GM21360 (cell line): ENCODE measurements around the gene MAGEF1.

Experiments used
- ATAC-seq: cut with Tn5 transposase; IDR thresholded peaks from one replicate; pipeline ENCODE4 v1.9.1; 2021; ENCODE audit warnings: mild to moderate bottlenecking, moderate library complexity; ENCODE audit not compliant: unreplicated experiment

The MAGEF1 gene

GRCh38 chr3:184690192-184690883, 21.5 kb downstream of the MAGEF1 start:
- no peak for ATAC-seq

DNA sequence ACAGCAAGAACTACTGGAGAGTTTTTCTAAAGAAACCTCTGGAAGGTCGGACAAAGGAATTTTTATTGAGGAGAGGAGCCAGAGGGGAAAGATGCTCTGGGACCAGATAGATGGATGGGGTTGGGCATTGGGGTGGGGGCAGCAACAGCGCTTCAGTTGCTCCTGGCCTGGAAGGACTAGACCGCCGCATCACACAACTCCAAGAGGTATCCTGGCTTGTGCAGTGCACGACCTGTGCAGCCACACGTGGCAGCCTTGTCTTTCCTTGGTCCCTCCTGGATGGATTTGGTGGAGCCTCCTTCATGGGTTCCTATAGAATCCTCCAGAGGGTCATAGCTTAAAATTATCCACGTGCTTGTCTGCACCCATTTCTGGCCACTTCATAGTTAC, 23.0 kb downstream of the MAGEF1 start:
- ATAC-seq: no peak

DNA sequence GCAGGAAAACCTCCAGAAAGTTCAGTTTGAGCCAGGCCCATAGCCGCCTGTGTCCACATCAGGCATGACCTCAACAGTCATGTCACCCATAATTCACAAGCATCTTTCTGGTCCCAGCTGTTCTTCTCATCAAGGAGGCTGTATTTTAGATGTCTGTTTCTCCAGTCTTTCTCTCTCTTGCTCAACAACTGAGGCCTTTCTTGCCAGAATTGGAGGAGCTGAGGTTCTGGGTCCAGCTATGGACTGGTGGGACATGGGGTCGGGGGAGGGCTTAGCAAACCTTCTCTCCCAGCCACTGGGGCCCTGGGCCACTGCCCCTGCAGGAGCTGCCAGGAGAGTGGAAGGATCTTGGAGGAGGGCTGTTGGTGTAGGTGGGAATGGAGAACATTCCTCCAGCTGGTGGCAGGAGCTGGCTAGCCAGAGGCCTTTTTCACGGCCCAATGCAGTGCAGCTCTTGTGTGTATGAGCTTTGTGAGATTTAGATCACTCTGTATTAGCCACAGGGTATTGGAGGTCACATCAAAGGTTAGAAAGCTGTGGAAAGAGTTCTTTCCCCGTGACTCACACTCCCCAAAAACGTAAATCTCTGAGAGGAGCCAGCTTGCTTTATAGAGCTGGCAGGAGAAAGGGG, 23.5 kb downstream of the MAGEF1 start:
- ATAC-seq: no peak

- ATAC-seq: no peak
Observed at GRCh38 chr3:184687363-184688015, 24.4 kb downstream of the MAGEF1 start.

DNA sequence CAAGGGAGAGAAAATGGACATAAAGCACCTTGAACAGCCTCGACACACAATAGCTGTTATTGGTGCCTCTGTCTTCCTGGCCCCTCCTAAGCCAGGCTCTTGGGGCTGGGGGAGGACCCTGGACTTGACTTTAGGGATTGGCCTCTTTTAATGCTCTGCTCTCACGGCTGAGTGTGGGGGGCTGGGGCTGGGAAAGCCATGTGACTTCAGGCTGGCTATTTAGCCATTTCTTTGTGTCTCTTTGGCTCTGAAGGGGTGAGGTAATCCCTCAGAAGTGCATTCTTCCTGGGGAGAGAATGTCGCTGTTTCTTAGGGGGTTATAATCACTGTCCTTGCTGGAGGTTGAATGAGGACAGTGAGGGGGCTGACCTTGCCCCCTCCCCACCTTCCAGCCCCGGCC, 26.2 kb downstream of the MAGEF1 start:
- no peak for ATAC-seq

DNA sequence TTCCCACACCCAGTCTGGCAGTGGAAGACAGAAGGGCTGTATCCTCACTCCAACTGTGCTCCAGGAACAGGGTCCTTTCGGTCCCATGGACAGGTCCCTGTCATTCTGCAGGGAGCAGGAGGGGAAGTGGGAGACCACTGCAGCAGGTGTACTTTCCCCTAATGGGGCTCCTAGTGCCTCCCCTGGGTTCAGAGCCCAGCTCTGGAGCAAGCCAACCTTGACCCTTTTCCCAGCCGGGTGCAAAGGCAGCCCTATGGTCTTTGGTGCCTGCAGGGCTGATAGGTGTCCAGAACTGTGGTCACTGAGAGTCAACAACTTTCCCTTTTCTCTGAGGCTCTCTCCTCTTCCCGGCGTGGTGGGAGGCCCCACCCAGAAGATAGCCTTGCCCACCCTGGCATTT, 26.8 kb downstream of the MAGEF1 start:
- no peak for ATAC-seq

DNA sequence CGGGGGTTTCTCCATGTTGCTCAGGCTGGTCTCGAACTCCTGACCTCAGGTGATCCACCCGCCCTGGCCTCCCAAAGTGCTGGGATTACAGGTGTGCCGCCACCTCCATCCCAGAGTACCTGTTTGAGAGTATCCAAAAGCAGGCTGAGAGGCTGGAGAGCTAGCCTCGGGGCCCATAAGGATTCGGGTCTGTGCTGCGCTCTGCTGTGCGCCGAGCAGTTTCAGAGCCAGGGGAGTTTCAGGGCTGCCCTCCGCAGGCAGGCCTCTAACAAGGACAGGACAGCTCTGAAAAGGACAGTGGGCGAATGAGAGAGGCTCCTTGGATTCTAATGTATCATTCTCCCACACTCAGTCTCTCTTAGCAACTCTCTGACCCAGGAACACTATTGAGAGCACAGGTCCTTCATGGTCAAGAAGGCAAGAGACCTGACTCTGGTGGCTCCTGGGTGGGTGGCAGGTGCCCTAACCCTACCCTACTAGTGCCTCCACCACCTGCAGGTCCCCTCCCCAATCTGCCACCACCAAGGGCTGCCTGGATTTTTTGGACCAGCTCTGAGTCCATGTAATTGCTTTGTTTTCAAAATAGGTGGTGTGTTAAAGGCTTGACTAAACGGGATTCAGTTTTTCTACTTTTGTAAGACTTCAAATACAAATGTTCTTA, 27.8 kb downstream of the MAGEF1 start:
- ATAC-seq: no peak

DNA sequence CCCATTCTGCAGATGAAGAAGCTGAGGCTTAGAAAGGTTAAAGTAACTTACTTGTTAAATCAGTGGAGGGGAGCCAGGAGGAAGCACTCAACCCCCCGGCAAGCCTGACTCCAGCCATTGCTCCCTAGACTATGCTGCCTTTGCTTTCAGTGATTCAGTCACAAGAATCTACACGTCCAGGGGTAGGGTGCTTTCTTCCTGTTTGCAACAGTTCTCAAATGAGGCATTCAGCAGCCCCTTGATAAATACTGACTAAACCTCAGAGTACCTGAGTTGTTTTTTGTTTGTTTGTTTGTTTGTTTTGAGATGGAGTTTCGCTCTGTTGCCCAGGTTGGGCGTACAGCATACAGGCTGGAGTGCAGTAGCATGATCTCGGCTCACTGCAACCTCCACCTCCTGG, 28.6 kb downstream of the MAGEF1 start:
- ATAC-seq: no peak

- no peak for ATAC-seq
Observed at GRCh38 chr3:184682671-184683070, 29.2 kb downstream of the MAGEF1 start.

DNA sequence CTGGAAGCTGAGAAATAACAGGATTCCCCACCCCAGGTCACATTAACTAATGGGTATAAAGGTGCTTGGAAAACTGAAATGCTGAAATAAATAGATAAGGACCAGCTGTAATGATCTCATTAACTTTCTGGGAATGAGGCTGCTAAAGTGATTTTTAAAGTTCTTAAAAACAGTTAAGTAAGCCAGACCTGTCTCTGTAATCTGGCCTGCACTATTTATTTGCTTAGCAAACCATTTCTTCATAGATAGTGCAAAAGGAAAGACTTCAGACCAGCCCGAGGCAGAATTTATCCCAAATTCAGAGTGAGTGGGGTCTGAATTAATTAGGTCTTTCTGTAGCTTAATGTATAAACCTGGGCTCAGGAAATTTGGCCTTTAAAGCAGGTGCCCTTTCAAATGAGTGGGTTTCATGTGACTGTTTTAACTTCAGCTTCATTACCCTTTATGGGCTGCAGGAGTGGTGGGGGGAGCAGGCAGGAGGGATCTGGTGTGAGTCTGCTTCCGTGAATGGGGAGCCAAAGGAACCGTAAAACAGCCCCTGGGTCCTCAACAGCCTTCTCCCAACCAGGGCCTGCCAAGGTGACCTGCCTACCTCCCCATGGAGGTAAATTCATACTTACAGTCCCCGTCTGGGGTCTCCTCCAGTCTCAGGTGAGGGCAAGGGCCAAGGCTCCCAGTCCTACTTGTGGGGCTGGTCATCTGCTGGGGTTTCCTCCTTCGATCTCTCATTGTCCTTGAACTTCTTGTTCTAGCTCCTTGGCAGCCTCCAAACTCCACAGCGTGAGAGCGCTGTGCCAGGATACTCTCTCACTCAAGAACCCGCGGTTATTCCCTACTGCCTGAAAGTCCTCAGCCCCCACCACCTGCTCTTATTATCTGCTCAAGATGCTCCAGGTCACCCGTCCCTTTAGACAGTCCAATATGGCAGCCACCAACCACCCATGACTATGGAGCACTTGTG, 31.2 kb downstream of the MAGEF1 start:
- no peak for ATAC-seq

DNA sequence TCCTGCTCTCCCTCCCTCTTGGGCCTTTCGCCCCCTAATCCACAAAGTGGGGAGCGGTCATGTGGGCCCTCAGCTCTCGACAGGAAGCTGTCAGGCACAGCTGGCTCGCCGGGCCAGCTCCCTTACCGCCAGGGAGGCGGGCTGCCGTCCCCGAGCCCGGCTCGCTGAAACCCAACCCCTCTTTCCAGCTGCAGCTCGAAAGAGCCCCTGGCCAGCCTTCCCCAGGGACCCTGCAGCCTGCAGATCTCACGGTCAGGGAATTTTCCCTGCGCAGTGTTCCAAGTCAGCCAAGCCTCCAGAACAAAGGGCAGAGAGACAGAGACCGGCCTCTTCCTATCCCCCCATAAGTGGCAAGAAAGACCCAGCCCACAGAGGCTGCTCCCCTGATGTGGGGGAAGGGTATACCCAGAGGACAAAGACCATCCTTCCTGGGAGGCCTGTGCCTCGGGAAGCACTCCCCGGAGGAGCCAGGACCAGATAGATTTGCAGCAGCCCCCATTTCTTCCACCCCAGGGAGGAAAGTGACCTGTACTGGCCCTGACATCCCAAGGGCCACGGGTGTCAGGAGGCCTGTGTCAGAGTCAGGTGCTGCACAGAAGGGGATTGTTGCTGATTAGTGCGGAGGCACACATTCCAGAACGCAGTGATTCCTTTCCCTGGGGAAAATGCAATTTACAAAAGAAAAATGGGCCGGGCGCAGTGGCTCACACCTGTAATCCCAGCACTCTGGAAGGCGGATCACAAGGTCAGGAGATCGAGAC, 32.6 kb downstream of the MAGEF1 start:
- no peak for ATAC-seq

- ATAC-seq: no peak
Observed at GRCh38 chr3:184678317-184679055, 33.4 kb downstream of the MAGEF1 start.

DNA sequence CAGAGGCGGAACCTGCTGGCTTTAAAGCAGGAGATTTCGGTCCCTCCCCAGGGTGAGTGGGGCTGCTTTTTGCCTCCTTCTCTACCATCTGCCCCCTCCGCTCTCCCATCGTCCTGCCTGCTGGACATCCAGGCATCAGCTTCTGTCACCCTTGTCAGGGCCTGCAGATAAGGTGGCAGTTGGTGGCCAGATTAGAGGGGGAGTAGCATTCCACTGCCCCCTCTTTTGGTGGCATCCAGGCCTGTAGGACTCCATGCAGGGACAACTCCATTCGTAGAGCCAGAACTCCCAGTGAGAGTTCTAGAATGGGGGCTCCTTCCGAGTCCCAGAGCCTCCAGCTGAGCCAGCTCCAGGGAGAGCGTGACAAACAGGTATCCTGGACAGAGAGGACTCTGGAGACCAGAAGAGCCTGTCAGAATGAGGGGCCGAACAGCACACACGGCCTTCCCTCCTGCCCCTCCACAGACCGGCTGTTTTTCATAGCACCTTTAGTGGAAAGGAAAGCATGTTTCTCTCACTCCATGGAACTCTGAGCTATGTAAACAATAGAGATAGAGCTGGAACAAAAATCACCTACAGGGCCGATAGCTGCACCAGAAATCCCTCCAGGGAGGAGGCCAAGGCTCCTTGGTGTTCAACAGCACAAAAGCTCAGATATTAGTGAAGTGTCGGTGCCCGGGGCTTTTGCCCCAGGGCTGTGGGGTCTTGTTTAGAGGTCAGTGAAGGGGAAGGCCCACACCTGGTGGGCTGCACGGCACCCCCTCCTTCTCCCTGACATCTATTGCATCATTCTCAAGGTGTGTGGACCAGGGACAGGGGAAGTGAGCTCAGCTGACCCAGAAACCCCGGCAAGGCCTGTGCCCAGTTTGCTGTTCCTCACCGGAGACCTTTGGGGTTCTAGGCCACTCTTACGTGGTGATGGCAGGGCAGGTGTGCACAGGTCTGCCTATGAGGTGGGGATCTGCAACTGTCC, 34.2 kb downstream of the MAGEF1 start:
- no peak for ATAC-seq

DNA sequence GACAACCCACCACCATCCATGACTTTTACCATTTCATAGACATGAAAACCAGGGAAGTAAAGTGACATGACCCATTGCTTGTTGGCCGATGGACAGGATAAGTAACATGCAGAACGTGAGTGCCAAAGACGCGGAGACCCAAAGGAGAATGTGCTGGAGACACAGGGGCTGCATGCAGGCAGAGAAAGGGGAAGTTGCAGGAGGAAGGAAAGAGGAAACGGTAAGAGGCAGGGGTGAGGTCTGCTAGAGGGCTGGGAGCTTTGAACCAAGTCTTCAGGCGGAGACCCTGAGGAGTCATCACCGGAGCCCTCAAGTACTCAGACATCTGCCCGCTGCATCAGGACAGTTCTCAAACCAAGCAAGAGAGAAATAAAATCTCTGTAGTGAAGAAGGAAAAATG, 34.9 kb downstream of the MAGEF1 start:
- ATAC-seq: no peak

DNA sequence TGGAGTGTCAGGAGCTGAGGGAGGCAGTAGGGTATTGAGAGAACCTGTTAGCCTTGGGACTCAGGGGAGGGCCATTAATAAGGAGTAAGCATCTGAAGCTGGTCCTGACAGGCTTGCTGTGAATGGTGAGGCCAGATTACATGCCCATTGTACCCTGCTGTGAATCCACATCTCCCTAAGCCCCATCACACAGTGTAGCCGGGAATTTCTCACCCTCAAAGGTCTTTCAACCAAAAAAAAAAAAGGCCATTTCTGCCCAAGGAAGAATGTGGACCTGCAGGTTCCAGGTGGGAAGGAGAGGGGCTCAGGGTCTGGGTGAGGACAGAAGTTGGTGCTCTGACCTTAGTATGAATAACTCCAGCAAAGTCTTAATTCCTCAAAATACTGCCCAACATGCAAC, 37.2 kb downstream of the MAGEF1 start:
- no peak for ATAC-seq

DNA sequence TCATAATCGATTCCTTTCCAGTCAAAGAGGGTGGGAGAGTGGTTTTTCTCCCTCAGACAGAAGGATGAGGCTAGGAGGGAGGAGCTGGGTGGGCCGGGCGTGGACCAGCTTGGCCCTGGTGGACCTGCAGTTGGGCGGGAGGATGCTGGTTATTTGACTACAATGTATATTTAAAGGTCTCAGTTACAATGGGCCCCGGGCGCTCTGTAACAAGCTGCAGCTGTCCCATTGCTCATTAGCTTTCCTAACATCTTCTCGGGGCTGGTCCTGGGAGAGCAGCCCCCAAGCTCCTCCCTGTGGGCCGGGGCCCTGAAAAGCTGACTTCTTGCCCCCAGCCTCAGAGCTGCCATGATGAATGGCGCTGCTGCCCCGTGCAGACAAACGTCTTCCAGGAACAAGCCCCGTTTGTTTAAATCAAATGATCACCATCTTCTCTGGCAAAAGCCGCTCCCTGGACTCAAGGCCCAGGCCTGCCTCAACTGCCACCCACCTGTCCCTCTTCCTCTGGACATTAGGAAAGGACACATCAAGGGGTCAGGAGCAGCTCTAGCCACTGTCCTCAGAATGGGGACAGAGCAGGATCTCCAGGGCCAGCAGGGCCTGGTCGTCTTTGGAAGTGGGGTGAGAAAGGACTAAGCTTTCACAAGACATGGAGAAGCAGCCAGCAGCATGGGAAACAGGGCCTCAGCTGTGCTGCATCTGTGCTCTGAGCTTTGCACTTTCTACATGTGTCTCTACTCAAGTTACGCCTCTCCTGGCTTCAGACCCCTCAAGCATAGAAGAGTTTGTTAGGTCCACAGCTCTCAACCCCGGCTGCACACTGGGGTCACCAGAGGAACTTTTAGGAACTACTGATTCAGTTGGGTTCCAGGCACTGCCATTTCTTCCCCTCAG, 38.6 kb downstream of the MAGEF1 start:
- ATAC-seq: no peak

DNA sequence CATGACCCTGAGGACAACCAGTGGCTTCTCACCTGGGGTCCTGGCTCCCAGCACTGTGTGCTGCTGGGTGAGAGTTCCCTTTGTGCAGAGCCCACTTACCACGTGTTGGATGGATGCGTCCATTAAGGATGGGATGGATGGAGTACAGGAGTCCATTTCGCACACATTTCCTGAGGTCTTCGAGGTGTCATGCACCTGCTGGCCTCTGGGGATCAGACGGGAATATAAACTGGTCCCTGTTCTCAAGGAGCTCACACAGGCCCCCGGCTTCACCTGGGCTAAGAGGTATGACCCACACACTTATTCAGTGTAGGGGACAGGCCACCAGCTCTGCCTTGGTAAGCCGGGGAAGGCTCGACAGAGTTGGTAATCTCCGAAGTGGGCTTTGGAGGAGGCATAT, 39.5 kb downstream of the MAGEF1 start:
- no peak for ATAC-seq
